Measurements from ENCODE around the gene BMPR1A.

GRCh38 chr10:86981716-86982115 is 225.3 kb downstream of the BMPR1A start:
- TF ChIP-seq POLR2A (IDR thresholded peaks at IDR 0.05) (no peak), CTCF (IDR thresholded peaks at IDR 0.05) (no peak)
